ENCODE results near the gene RCBTB1. TPM values are rescaled to one million over a fixed set of nuclear protein-coding genes. Genes with fewer than 3 reads are reported as not detected.

The RCBTB1 gene
- total and polyA plus RNA-seq, 10 of the 15 experiments (the other 5 are each of a cell fraction or from before 2014, with no cell fraction given), result 5.1 to 13.5 (median 11.2) TPM

- no peak for TF ChIP-seq ZZZ3 (IDR thresholded peaks at IDR 0.05; ENCODE audit: control insufficient read depth, insufficient read length, low read depth)
- TF ChIP-seq ZBTB40 (IDR thresholded peaks at IDR 0.05; ENCODE audit: borderline replicate concordance), result no peak
- TF ChIP-seq NR2F1 (conservative IDR thresholded peaks at IDR 0.05), result peak; percentile 76
- peak; percentile 70 for TF ChIP-seq BMI1 (IDR thresholded peaks at IDR 0.05; ENCODE audit: borderline replicate concordance)
- TF ChIP-seq MTA3 (IDR thresholded peaks at IDR 0.05; ENCODE audit: borderline replicate concordance, low read length), result no peak; the same call in 1 of the 2 replicates
- no peak for TF ChIP-seq E2F4 (IDR thresholded peaks at IDR 0.05; ENCODE audit: low read depth, low read length)
- no peak for TF ChIP-seq SMAD5 (IDR thresholded peaks at IDR 0.05; ENCODE audit: low read depth)
These were observed 13.8 kb downstream of the RCBTB1 start (continued) for GRCh38 chr13:49571299-49572240.

All from GM12878 (cell line).